Mammary epithelial cell (primary cell): ENCODE measurements around the gene DOCK1.

Source experiments
- EZH2 ChIP-seq: IDR thresholded peaks from 2 replicates; pipeline ENCODE4 v1.6.1; 2012; ENCODE audit warnings: low read length, inconsistent platforms, borderline replicate concordance
- TF ChIP-seq, protein P1 (sequence below), 2 donors: IDR thresholded peaks in 1 of 2; conservative IDR thresholded peaks in 1 of 2; 2 replicates each; pipeline ENCODE4 v1.5.1; 2011 to 2012; ENCODE audit warnings: inconsistent platforms in 2 of 2, low read length in 2 of 2, mild to moderate bottlenecking in 2 of 2, control low read depth in 1 of 2, low read depth in 1 of 2; ENCODE audit not compliant: insufficient read depth in 1 of 2; ENCODE audit errors: extremely low read depth in 1 of 2

- no peak for TF ChIP-seq EZH2
- TF ChIP-seq, protein P1, sequence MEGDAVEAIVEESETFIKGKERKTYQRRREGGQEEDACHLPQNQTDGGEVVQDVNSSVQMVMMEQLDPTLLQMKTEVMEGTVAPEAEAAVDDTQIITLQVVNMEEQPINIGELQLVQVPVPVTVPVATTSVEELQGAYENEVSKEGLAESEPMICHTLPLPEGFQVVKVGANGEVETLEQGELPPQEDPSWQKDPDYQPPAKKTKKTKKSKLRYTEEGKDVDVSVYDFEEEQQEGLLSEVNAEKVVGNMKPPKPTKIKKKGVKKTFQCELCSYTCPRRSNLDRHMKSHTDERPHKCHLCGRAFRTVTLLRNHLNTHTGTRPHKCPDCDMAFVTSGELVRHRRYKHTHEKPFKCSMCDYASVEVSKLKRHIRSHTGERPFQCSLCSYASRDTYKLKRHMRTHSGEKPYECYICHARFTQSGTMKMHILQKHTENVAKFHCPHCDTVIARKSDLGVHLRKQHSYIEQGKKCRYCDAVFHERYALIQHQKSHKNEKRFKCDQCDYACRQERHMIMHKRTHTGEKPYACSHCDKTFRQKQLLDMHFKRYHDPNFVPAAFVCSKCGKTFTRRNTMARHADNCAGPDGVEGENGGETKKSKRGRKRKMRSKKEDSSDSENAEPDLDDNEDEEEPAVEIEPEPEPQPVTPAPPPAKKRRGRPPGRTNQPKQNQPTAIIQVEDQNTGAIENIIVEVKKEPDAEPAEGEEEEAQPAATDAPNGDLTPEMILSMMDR (conservative IDR thresholded peaks at IDR 0.05 in 1 of 2, IDR thresholded peaks at IDR 0.05 in 1 of 2; ENCODE audit: extremely low read depth in 1 of 2, insufficient read depth in 1 of 2, low read depth in 1 of 2, low read length in 2 of 2) = no peak
Observed at GRCh38 chr10:127470911-127471310, 565.7 kb downstream of the DOCK1 start.
